GM18858 (cell line): ENCODE data around the gene MYCN.
"Not testable (repeated sequence)": the region's sequence is repeated elsewhere in the genome, so short reads cannot be mapped to it uniquely, and the experiment has no call there.

Experiments
- ATAC-seq: cut with Tn5 transposase; IDR thresholded peaks from one replicate; pipeline ENCODE4 v1.9.1; 2021; ENCODE audit not compliant: unreplicated experiment

The MYCN gene

DNA sequence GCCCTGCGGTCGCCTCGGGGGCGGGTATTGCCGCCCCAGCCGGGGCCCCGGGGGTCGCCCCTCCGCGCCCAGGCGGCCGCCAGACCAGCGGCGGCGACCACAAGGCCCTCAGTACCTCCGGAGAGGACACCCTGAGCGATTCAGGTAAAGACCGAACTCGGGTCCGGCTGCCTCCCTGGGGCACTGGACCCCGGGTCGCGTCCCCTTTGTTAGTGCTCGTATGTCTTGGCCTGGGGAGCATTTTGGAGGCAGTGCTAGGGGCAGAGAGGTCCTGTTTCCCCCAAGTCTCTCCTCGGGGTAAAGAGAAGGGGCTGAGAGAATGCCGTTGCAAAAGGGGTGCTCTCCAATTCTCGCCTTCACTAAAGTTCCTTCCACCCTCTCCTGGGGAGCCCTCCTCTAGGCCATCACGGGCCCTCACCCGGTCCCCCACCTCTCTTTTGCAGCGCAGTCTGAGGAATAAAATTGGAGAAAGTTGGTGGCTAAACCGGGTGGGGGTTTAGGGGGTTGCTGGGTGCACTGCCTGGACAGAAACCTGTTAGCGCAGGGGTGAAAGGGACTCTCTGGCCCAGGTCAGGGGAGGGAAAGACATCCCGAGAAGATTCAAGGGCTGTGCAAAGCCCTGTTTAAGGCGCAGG, 2.5 kb downstream of the MYCN start:
- no peak for ATAC-seq

DNA sequence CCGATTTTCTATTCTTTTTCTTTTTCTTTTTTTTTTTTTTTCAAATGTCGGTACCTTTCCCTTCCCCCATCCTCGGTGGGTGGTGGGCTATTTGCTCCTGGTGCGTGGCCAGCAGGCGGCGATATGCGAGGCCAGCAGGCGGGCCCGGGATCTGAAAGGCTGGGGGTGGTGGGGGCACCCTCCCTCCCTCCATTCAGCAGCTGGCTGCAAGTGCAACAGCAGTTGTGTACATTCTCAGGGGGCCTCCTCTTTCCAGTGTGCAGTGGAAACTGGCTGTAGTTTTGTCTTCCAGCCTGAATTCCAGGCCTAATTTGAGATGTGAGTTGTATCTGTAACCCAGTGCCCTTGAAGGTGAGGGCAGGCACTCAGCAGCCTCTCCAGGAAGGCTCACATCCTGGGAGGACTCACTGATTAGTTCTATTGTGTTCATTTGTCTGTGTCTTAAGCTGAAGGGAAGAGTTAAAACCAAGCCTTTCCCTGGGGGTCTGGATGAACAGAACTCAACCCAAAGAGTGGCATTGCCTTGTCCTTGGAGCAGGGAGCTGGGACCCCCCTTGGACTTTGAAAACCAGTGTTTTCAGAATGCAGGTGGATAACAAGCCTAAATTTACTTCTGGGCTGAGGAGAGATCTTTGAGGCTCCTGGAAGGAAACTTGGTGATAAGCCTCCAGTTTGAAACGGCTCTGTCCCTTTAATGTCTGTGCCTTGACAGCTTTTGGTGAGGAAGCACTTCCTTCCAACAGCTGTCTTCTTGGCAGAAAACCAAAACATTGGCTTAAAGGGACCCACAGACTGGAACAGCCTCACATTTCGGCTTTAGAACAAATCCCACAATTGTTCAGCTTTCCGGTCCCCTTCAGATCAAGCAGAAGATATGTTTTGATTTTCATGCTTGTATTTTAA, 3.3 kb downstream of the MYCN start:
- no peak for ATAC-seq

DNA sequence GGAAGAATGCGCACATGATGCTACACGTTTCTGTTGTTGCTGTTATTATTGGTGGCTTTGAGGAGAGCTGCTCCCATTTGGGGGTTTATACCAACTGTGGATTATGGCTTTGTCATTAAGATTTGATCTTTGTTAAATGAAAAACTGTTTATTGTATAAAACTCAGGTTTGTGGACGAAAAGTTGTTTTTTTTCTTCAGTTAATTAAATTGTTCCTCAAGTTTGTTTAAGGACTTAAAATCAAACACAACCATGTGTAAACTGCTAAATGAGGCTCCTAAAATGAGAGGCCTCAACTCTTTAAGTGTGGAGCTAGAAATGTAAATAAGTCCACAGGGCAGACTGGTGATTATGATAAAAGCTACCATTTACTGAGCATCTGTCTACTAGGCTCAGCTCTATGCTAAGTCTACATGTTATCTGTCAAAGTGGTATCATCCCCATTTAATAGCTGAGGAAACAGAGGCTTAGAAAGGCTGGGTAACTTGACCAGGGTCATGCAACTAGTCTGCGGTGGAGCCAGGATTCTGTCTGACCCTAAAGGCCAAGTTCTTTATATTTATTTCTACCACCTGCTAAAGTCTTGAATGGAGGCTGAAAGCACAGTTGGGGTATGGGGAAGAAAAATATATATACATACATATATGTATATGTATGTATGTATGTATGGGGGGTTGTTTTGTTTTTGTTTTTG, 4.1 kb downstream of the MYCN start:
- no peak for ATAC-seq

DNA sequence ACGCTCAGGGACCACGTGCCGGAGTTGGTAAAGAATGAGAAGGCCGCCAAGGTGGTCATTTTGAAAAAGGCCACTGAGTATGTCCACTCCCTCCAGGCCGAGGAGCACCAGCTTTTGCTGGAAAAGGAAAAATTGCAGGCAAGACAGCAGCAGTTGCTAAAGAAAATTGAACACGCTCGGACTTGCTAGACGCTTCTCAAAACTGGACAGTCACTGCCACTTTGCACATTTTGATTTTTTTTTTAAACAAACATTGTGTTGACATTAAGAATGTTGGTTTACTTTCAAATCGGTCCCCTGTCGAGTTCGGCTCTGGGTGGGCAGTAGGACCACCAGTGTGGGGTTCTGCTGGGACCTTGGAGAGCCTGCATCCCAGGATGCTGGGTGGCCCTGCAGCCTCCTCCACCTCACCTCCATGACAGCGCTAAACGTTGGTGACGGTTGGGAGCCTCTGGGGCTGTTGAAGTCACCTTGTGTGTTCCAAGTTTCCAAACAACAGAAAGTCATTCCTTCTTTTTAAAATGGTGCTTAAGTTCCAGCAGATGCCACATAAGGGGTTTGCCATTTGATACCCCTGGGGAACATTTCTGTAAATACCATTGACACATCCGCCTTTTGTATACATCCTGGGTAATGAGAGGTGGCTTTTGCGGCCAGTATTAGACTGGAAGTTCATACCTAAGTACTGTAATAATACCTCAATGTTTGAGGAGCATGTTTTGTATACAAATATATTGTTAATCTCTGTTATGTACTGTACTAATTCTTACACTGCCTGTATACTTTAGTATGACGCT, 5.8 kb downstream of the MYCN start:
- no peak for ATAC-seq

DNA sequence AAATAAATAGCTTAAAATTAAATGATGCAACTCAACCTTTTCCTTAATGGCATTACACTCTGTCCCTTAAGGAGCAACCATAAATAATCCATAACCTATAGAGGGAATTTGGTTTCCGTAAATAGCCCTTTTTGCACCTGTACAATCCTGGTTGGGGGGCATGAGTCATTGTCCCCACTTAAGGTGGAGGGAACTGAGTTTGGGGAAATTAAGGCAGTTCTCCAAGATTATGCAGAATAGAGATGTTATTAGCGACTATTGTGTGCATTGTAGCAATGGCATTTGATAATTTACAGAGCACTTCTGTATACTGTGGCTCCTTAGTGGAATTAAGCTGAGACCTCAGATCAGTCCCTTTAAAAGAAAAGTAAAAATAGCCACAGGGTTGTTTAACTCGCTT, 6.6 kb downstream of the MYCN start:
- no peak for ATAC-seq

DNA sequence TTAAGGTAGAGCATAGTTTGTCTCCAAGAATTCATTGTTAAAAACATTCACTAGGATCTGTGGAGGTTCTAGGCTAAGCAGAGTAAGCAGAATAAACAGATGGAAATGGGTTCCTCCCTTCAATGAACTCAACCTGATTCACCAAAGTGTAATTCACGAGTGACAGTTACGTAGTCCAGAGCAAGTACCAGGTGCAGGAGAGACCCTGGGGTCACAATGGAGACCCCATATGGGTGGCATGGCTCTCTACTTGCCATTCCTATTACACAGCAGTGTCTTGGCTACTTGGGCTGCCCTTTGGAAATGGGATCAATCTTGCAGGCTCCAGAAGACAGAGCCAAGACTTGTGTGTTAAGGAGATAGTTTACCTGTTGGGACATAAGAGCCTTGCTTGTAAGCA, 7.1 kb downstream of the MYCN start:
- no peak for ATAC-seq

DNA sequence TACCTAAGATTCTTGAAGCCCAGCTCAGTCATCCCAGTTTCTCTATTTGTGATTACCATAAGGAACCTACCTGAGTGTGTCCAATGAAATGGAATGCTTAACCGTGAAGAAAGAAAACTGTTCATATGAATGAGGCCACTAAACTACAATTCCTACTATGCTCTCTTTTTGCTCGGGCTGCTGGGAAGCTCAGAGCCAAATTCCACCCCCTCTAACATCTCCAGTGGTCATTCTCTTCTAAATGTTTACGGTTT, 8.3 kb downstream of the MYCN start:
- no peak for ATAC-seq

DNA sequence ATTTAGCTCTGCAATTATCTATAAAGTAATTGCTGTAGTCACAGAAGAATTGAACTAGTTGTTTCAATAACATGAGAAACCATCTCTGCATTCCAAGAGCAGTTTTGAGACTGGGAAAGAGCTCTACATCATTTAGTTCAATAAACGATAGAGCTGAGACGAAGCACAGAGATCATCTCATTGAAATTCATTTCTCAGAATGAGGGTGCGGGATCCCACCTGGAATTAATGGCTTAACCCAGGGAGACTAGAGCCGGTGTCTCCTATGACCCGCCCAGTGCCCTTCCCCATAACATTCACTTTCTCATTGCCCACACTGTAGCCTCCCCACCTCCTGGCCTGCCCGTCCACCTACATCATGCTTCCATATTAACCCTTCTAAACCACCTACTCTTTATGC, 8.8 kb downstream of the MYCN start:
- ATAC-seq = no peak

DNA sequence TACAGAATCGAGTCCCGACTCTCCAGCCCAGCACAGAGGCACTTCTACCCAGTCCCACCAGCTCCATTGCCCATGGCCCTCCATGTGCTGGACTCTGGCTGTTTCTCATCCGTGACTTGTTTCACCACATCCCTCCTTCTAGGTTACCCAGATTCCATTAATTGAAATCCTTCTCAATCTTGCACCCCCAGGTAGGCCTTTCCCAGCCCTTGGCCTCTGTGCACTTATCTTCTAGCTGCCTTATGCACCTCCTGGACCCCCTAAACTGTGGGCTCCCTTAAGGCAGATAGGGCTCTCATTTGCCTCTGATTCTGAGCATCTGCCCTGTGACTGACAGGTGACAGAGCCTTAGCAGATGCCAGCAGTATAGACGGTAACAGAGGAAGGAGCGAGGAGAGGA, 9.2 kb downstream of the MYCN start:
- no peak for ATAC-seq

DNA sequence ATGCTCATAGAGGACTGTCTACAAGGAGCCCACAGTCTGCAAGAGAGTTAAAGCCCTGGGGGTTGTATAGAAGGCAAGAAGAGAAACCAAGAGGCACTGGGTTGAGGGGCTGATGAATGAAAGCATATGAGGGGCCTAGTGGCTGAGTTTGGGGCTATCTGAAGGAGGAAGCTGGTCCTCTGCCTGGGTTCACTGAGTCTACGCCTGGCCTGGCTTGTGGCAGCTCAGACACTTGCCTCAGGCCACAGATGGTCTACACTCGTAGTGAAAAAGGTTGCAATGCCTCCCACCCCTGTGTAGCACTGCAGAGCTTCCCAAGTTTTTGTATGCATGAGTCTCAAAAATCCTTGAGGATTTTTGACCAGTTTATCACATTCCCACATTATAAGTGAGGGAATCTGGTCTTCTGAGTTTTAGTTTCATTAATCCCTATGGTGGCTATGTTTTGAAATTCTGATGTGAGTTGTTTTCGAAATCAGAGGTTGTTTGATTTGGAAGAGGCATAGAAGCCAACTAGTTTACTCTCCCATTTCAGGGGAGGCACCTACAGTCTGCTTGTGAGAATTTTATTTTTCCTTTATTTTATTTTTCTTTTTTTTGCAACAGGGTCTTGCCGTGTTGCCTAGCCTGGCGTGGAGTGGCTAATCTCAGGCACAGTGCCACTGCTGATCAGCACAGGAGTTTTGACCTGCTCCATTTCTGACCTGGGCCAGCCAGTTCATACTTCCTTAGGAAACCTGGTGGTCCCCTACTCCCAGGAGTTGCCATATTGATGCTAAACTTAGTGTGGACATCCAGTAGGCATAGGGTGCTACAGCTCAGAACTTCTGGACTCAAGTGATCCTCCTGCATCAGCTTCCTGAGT, 10.0 kb downstream of the MYCN start:
- no peak for ATAC-seq

DNA sequence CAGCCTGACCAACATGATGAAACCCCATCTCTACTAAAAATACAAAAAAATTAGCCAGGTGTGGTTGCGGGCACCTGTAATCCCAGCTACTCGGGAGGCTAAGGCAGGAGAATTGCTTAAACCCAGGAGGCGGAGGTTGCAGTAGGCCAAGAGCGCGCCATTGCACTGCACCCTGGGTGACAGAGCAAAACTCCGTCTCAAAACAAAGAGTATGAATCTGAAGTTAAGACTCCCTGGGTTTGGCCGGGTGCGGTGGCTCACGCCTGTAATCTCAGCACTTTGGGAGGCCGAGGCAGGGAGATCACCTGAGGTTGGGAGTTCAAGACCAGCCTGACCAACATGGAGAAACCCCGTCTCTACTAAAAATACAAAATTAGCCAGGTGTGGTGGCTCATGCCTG, 11.6 kb downstream of the MYCN start:
- ATAC-seq = not testable (repeated sequence)

DNA sequence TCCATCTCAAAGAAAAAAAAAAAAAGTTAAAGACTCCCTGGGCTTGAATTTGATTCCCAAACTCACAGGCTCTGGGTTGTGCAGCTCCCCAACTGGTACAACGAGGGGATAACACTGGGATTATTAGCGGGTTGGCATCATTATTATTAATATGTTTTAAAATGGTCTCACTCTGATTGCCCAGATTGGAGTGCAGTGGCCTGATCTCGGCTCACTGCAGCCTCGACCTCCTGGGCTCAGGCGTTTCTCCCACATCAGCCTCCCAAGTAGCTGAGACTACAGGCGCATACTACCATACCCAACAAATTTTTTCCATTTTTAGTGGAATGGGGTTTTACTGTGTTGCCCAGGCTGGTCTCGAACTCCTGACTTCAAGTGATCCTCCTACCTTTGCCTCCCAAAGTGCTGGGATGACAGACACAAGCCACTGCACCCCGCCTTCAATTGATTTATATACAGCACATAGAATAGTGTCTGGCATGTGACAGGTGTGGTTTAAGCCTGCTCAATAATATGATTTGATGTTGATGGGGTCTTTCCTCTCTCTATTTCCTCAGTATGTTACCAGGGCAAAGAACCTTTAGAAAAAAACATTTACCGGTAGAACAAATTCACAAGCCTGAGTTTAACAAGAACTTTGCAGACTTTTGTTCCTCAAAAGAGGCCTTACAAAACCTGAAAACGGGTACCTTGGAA, 12.2 kb downstream of the MYCN start:
- ATAC-seq = no peak

DNA sequence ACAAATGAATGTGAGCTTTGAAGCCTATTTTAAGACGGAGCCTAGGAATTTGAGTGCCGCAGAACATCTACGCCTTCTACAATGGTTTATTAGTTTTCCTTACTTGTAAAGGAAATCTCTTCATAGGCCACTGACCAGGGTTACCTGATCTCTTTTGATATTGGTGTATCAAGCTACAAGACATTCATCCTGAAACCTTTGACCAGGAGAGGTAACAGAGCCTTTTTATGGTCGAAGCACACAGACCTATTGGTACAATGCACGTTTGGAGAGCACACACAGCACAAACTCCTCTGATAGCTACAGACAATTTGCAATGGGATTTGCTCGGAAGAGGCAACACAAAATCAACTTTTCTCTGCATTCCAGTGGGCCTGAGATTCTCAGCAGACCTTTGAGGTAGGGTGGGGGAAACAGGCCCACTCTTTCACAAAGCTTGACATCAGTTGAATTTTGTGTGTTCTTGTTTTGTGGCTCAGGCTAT, 12.8 kb downstream of the MYCN start:
- ATAC-seq = no peak

DNA sequence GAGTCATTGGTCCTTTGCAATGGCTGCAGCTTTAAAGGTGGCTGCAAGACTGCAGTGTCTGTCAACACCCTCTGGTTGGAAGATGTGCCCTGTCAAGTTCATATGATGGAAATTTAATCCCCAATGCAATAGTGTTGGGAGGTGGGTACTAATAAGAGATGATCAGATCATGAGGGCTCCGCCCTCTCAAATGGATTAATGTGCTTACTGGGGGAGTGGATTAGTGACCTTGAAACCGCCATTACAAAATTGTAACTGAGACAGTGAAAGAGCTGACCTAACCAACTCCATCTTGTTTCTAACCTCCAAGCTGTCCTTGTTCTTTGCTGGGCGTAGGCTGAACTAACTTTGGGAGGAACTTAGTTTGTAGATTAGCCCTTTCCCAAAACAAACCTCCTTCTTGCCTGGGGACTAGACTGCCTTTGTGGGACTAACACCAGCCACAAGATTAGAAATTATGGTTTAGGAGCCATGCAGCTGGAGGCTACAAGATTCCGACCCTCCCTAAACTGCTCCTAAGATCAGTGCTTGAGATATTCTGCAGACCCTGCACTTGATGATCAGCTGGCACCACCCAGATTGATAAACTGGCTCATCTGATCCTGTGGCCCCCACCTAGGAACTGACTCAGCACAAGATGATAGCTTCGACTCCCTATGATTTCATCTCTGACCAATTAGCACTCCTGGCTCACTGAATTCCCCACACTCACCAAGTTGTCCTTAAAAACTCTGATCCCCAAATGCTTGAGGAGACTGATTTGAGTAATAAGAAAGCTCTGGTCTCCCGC, 13.7 kb downstream of the MYCN start:
- no peak for ATAC-seq

DNA sequence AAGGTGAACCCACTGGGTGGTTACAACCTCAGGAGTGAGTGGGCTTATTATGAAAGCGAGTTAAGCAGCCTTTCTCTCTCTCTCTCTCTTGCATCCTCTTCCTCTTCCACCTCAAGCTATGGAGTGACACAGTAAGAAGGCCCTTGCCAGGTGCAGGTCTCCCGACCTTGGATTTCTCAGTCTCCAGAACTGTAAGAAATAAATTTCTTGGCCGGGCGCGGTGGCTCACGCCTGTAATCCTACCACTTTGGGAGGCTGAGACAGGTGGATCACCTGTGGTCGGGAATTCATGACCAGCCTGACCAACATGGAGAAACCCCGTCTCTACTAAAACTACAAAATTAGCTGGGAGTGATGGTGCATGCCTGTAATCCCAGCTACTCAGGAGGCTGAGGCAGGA, 14.4 kb downstream of the MYCN start:
- no peak for ATAC-seq

DNA sequence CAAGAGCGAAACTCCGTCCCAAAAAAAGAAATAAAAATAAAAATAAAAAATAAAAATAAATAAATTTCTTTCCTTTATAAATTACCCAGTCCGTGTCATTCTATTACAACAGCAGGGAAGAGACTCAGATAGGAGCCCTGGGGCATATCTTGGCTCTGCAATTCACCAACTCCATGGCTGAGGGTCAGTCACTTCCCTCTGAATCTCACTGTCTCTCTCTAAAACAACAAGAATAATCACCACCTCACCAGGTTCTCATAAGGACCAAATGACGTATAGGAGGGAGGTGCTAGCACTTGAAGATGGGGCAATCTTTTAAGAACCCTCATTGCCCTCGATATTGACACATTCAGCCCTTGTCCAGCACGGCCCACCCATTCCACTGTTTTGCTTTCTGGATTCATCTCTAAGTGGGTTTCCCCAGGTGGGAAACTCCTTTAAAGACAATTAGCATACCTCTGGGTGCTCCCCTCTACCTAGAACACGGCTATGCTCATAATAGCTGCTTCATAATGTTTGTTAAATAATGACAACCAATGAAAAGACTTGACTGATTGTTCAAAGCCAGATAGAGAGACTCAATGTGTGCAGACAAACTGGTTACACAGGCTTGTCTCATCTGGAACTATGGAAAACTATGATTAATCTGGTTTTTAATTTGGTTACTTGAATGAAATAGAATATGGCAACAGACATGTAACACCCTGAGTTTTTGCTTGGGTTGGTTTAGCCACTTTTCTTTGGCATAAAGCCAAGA, 15.1 kb downstream of the MYCN start:
- ATAC-seq = no peak

DNA sequence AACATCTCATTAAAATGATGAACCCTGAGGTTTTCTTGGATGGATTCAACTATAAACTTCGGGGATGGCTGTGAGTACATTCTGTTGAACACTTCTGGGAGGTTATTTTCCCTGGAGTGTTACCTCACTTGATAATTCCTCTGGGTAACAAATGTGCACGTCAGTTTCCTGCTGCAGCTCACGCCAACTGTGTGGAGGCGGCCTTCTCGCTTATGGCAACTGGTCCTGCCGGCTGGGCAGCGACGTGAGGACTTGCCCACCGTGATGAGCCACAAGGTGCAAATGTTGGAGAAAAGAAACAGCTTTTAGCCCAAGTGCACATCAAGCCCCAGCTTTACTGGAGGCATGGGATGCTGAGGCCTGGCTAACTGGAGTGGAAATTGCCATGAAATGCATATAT, 15.9 kb downstream of the MYCN start:
- ATAC-seq = no peak
